RKO (cell line): ENCODE measurements around the gene ENAH.

Source experiments
- DNase-seq: peaks from one replicate; pipeline ENCODE4 v3.0.0-alpha.2; 2016; ENCODE audit warnings: low spot score

ENAH gene

GRCh38 chr1:225453797-225454648 lies 198.9 kb downstream of the ENAH start:
- no peak for DNase-seq

DNA sequence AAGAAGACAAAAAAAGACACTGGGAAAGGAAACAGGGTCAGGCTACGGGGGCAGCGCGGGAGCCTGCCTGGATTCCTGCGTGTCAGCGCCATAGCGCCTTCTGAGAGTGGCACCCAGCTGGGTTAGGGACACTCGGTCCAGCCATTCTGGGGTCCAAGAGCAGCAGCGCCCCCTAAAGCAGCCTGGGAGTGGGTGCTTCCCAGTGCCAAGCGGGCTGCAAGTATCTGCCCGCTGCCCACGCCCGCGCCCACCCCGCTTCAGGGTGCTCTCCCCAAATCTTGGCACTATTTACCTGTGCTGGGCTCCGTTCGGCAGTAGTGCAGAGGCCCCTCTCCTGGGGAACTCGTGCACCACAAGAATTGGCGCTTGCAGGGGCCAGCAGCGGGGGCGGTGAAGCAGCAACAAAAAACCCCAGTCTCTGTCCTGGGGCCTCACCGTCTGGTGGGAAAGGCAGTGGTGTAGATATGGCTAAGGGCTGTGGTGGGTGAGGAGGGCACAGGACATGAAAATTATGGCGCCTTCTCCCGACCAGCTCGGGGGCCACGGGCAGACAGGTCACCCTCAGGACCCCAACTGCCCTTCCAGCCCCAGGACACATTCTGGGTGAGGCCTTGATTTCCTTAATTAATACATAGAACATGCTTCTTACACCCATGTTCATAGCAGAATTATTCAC lies 200.9 kb downstream of the ENAH start:
- no peak for DNase-seq

- no peak for DNase-seq
Measured at GRCh38 chr1:225451340-225451739, 201.6 kb downstream of the ENAH start.

DNA sequence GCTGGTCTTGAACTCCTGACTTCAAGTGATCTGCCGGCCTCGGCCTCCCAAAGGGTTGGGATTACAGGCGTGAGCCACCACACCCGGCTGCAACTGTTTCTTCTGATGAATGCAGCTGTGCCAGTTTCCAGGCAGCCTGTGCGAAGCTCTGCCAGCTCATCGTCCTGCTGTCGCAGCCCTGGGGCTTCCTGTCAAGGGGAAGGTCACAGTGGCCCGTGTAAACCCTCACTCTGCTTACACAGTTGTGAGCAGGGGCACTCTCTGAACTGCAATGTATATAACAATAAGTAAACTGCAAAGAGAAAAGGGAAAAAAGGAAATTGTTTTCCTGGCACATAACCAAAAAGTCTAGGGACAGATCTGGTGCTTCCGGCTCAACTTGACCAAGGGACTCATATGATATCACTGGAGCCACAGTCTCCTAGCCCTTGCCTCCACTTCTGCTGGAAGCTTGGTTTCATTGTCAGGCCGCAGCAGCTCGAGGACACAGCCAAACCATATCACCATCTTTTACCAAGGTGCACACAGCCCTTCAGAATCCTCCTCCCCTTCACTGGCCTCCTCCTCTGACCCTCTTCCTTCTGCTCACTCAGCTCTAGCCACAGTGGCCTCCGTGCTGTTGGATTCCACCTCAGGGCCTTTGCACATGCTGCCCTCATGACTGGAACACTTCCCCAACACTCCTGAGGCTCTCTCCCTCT lies 202.3 kb downstream of the ENAH start:
- DNase-seq, result no peak

- no peak for DNase-seq
Measured at GRCh38 chr1:225449774-225450173, 203.1 kb downstream of the ENAH start.

DNA sequence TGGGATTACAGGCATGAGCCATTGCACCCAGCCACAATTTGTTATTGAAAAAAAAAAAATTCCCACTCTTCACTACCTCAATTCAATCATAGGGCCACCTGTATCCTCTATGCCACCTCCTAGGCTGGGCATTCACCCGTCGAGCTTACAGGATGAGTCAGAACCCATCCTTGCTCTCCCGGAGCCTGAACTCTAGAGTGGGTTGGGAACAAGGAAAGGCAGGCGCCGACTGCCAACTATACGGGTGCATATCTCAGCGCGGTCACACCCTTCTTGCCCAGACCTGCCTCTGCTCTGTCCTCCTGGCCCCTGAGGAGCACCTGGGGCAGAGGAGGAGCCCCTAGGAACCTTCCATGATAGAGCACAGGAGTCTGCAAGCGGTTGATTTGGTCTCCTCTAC lies 203.7 kb downstream of the ENAH start:
- DNase-seq, result no peak

DNA sequence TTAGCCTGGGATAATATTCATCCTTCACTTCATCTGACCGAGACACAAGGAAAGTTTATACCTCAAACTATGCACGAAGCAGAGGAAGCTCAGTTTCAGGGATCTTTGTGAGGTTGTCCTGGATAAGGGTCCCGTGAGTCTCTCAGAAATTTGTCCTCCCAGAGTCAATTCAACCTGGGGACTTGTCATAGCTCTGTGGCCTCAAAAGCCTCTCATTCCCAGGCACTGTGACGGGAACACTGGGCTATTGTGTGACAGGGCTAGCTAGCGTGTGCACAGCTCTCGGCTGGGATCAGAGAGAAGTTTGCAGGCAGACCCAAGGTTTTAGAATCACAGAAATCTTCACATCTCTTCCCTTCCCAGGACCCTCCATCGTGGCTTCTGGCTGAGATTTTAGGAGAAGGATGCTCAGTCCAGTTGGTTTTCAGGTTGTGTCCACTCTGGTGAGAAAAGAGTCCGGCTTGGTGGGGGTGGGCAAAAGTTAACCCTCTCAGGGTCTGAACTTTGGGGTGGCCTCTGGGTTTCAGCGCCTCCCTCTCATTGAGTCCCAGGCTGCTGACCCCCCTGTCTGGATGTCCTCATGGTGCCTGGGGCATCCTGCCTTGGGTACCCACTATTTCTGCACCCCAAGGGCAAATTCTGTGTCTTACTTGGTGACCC lies 204.6 kb downstream of the ENAH start:
- DNase-seq, result no peak

- DNase-seq, result no peak
Measured at GRCh38 chr1:225447650-225448089, 205.3 kb downstream of the ENAH start.

GRCh38 chr1:225446981-225447615 lies 205.8 kb downstream of the ENAH start:
- no peak for DNase-seq

DNA sequence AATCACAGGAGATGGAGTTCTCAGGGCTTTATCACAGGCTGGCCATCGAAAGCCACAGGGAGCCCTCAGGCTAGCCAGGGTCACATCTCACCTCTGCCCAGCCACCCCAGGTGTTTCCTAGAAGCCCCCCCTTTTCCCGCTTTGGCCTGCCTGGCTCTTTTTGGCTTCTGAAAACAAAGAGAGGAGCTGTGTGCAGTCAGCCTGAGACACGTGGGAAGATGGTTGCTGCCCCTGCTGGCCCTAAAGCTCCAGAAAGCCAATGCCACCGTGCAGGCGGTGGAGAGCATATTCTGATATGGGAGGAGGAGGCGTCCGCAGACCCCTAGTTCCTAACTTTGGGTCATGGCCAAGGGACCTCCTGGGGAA lies 206.3 kb downstream of the ENAH start:
- DNase-seq, result no peak

GRCh38 chr1:225445639-225446594 lies 207.0 kb downstream of the ENAH start:
- no peak for DNase-seq

GRCh38 chr1:225442123-225442505 lies 210.8 kb downstream of the ENAH start:
- DNase-seq, result no peak

- no peak for DNase-seq
Measured at GRCh38 chr1:225441314-225442122, 211.4 kb downstream of the ENAH start.

DNA sequence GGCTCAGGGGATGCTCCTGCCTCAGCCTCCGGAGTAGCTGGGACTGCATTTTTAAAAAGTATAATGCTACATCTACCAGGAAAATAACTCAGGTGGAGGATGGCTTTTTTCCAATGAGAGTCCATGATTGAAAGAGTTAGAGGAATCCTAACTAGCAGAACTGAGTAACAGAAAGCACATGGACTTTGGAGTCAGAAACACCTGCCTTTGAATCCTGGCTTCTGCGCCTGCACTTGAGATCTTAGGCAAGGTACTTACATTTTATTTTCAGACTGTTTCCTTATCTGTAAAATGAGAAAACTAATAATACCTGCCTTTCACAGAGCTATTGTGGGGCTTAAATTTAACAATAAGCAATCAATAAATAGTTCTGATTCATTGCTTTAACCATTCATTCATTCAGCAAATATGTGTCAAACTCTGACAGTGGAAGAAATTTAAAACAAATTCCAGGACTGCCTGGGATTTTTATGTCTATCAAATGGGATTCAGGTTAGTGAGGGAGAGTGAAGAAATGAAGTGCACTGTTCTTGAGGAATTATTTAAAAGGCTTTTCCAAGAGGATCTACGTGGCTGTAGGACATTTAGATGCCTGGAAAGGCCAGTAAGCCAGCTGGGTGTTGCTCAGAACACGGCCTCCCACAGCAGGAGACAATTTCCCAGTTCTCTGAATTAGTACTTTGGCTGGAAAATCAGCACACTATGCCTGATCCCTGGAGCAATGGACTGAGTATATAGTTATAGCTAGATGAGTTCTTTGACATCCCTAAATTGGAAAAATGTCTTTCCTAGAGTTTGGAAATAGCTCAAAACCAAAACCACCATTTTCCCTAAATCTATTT lies 212.3 kb downstream of the ENAH start:
- DNase-seq, result no peak

- peak; percentile 38 for DNase-seq
Measured at GRCh38 chr1:225437710-225438437, 215.0 kb downstream of the ENAH start.
